ENCODE measurements around the gene SND1. TPM values are rescaled to one million over a fixed set of nuclear protein-coding genes. Genes with fewer than 3 reads are reported as not detected.

Gene SND1
- total and polyA plus RNA-seq, 2 of the 4 experiments (the other 2 are of a cell fraction), result 154 to 294 TPM

GRCh38 chr7:128035712-128036111, 383.7 kb downstream of the SND1 start:
- no peak overlapping the region for H2BK15ac ChIP-seq (ENCODE audit: low read depth, low read length)
- H2BK5ac ChIP-seq (ENCODE audit: low read depth, low read length, poor library complexity, severe bottlenecking), result no peak overlapping the region
- no peak overlapping the region for H3K4me3 ChIP-seq (ENCODE audit: insufficient read depth, low read depth, low read length)
- peaks cover 5% of the 10 kb centered on the region; the same call in 1 of the 2 replicates for H3K4me1 ChIP-seq (ENCODE audit: control insufficient read depth, insufficient read depth, low read length)
- H4K91ac ChIP-seq (ENCODE audit: insufficient read depth, low read depth, low read length), result no peak overlapping the region
- ChIA-PET POLR2A (ENCODE audit: unreplicated experiment) (no interaction called here), CTCF (interaction anchor here (0.9 to 1.2 kb wide), 2 partner anchors 10 to 328 kb away, joined by 3 to 4 read pairs; no protein-coding TSS in a partner anchor)
- no peak overlapping the region for H3K9ac ChIP-seq (ENCODE audit: low read depth, low read length)
- ATAC-seq (ENCODE audit: low read depth) (no peak), DNase-seq (no peak)
- H3K9me3 ChIP-seq (ENCODE audit: control insufficient read depth, insufficient read depth, low read length), result no peaks in the 10 kb centered on the region
- dilution Hi-C loops (cut with HindIII; ENCODE audit: low sequenced_read_pairs, unreplicated experiment), result no loop called here
- BruUV-seq (replicated peaks), result no TSS peak
- H2BK120ac ChIP-seq (ENCODE audit: low read depth, low read length), result no peak overlapping the region
- H3K56ac ChIP-seq (ENCODE audit: extremely low read depth, insufficient read depth, low read length), result no peak overlapping the region
- no peak overlapping the region for H3K23ac ChIP-seq (ENCODE audit: low read depth, low read length)
- no peak overlapping the region for H2AK9ac ChIP-seq (replicated peaks; ENCODE audit: low read depth, low read length, poor library complexity)
- H3K9me1 ChIP-seq (ENCODE audit: insufficient read depth, low read length), result 0 out of 2 replicates have a peak, but pooled peaks cover 5% of the 10 kb centered on the region
- H3K4ac ChIP-seq (ENCODE audit: low read depth, low read length), result no peak overlapping the region
- H4K8ac ChIP-seq (ENCODE audit: low read depth in 2 of 2, low read length in 2 of 2), result no peak overlapping the region
- no peak overlapping the region for H3K4me2 ChIP-seq (ENCODE audit: low read depth, low read length)
- H3K14ac ChIP-seq (replicated peaks; ENCODE audit: low read depth, low read length), result no peak overlapping the region
- intact Hi-C loops (cut with micrococcal nuclease), result loop anchor here (1.0 to 10.0 kb wide), 2 partner anchors 174 to 451 kb away; partner anchors contain the start of genes ARF5 and GCC1
- in situ Hi-C loops (cut with MboI; ENCODE audit: low sequenced_read_pairs), result no loop called here
- H4K5ac ChIP-seq (ENCODE audit: low read depth, low read length), result no peak overlapping the region
- no peaks in the 10 kb centered on the region for H3K36me3 ChIP-seq (ENCODE audit: control insufficient read depth, insufficient read depth, low read length)
- peaks cover 53% of the 10 kb centered on the region for H4K20me1 ChIP-seq (ENCODE audit: insufficient read depth, low read length)
- H3K27ac ChIP-seq (ENCODE audit: insufficient read depth, low read length), result no peak overlapping the region
- H2AK5ac ChIP-seq (ENCODE audit: low read depth, low read length), result no peak overlapping the region
- no CpG with 5 or more reads among the region's 3 CpGs for WGBS, 2 experiments (ENCODE audit: extremely low coverage in 2 of 2, insufficient read length in 1 of 2)
- no peak overlapping the region for H3K18ac ChIP-seq (ENCODE audit: low read depth, low read length)
- no peaks in the 10 kb centered on the region for H3K27me3 ChIP-seq (ENCODE audit: control insufficient read depth, insufficient read depth, low read length)
- TF ChIP-seq SMC3 (IDR thresholded peaks at IDR 0.05; ENCODE audit: low read depth, low read length) (0 out of 2 replicates have a peak, but pooled peaks have one; percentile 18), CTCF (conservative IDR thresholded peaks at IDR 0.05; ENCODE audit: low read depth, low read length) (peak; percentile 39; the same call in 1 of the 2 replicates), RAD21 (IDR thresholded peaks at IDR 0.05; ENCODE audit: low read length) (peak; percentile 51), NFE2L2 (IDR thresholded peaks at IDR 0.05; ENCODE audit: low read depth, low read length) (no peak)
- H3K79me1 ChIP-seq (ENCODE audit: low read depth in 1 of 2, low read length in 2 of 2), result peaks cover 27 to 43% of the 10 kb centered on the region in 2 experiments
- H2BK20ac ChIP-seq (ENCODE audit: low read depth, low read length), result no peak overlapping the region
- no peak overlapping the region for H2AFZ ChIP-seq (replicated peaks; ENCODE audit: low read length, poor library complexity)
